Adipocyte (in vitro differentiated cells): ENCODE measurements around the gene PTPRN2.
"Not testable (repeated sequence)": the region's sequence is repeated elsewhere in the genome, so short reads cannot be mapped to it uniquely, and the experiment has no call there.

ENCODE experiments used
- DNase-seq: peaks from one replicate; pipeline ENCODE4 v3.0.0-alpha.2; 2015; ENCODE audit warnings: low read depth
- H3K27me3 ChIP-seq: replicated peaks from 2 replicates; pipeline ENCODE4 v1.7.0; 2013; ENCODE audit warnings: mild to moderate bottlenecking, low read length, moderate library complexity; ENCODE audit not compliant: control insufficient read depth, insufficient read depth
- H3K36me3 ChIP-seq: 2 replicates; pipeline ENCODE4 v1.7.0; 2013; ENCODE audit warnings: low read length, mild to moderate bottlenecking, moderate library complexity; ENCODE audit not compliant: control insufficient read depth, insufficient read depth, severe bottlenecking
- H3K4me1 ChIP-seq: 2 replicates; pipeline ENCODE4 v1.7.0; 2013; ENCODE audit warnings: mild to moderate bottlenecking, low read length, moderate library complexity; ENCODE audit not compliant: control insufficient read depth, insufficient read depth
- H3K4me3 ChIP-seq: 2 replicates; pipeline ENCODE4 v1.7.0; 2013; ENCODE audit warnings: mild to moderate bottlenecking, low read length, moderate library complexity
- H3K9ac ChIP-seq: 2 replicates; pipeline ENCODE4 v1.7.0; 2013; ENCODE audit warnings: mild to moderate bottlenecking, low read length, moderate library complexity
- H3K9me3 ChIP-seq: 2 replicates; pipeline ENCODE4 v1.7.0; 2013; ENCODE audit warnings: mild to moderate bottlenecking, low read length, moderate library complexity; ENCODE audit not compliant: control insufficient read depth

PTPRN2 gene

GRCh38 chr7:157918326-157919080 is 669.1 kb downstream of the PTPRN2 start:
- H3K9ac ChIP-seq, result no peak overlapping the region
- H3K4me3 ChIP-seq, result no peak overlapping the region
- no peak for DNase-seq
- H3K27me3 ChIP-seq, result no peaks in the 10 kb centered on the region
- no peaks in the 10 kb centered on the region for H3K4me1 ChIP-seq
- H3K36me3 ChIP-seq, result no peaks in the 10 kb centered on the region
- peaks cover 16% of the 10 kb centered on the region for H3K9me3 ChIP-seq

DNA sequence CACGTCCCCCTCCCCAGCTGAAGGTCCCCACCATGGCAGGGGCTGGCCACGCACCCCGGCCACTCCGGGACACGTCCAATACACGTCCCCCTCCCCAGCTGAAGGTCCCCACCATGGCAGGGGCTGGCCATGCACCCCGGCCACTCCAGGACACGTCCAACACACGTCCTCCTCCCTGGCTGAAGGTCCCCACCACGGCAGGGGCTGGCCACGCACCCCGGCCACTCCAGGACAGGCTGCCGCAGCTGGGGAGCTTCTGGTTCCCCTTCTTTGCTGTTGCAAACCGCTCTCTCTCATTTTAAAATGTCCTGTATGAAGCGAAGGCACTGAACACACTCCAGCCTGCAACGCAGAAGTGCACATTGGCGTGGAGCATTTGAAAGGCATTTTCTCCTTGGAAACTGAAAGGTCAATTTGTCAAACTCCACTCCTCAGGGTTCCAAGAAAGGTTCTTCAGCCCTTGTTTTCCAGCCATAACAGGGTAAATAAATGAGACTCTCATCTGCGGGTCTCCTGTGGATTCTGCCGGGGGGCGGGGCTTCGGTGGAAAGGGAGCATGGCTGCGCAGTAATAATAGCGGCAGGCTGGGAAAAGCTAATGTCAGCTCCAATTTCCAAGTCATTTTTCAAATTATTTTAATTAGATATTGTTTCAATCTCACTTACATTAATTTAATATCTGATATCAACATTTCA is 670.5 kb downstream of the PTPRN2 start:
- H3K4me1 ChIP-seq, result no peaks in the 10 kb centered on the region
- no peak for DNase-seq
- no peaks in the 10 kb centered on the region for H3K36me3 ChIP-seq
- peaks cover 21% of the 10 kb centered on the region for H3K9me3 ChIP-seq
- H3K9ac ChIP-seq, result no peak overlapping the region
- no peaks in the 10 kb centered on the region for H3K27me3 ChIP-seq
- no peak overlapping the region for H3K4me3 ChIP-seq

GRCh38 chr7:157910446-157910845 is 677.2 kb downstream of the PTPRN2 start:
- Histone ChIP-seq H3K4me1 (no peaks in the 10 kb centered on the region), H3K27me3 (no peaks in the 10 kb centered on the region), H3K9me3 (peaks cover 30% of the 10 kb centered on the region), H3K9ac (no peak overlapping the region), H3K4me3 (no peak overlapping the region), H3K36me3 (no peaks in the 10 kb centered on the region)
- no peak for DNase-seq

- H3K27me3 ChIP-seq, H3K9ac ChIP-seq, H3K36me3 ChIP-seq, H3K4me1 ChIP-seq, DNase-seq, H3K4me3 ChIP-seq: not testable (repeated sequence)
- peaks cover 29% of the 10 kb centered on the region for H3K9me3 ChIP-seq
These were observed 677.6 kb downstream of the PTPRN2 start for GRCh38 chr7:157910045-157910444.

DNA sequence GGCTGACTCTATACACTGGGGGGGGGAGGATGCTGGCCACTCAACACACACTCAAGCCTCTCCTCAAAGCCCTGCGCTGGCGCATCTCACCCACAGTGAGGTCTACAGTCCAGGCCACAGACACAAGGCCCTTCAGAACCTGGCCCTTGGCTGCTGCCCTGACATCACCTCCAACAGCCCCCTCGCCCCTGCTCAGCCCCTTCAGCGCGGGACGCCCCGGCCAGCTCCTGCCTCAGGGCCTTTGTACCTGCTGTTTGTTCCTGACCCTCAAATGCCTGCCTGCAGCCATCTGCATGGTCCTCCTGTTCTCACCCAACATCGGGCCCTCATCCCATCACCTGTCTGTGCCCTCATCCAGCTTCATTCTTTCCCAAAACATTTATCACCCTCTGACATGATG is 678.3 kb downstream of the PTPRN2 start:
- DNase-seq, result no peak
- Histone ChIP-seq H3K36me3 (no peaks in the 10 kb centered on the region), H3K4me3 (no peak overlapping the region), H3K9ac (no peak overlapping the region), H3K9me3 (peaks cover 22% of the 10 kb centered on the region), H3K27me3 (no peaks in the 10 kb centered on the region), H3K4me1 (no peaks in the 10 kb centered on the region)

DNA sequence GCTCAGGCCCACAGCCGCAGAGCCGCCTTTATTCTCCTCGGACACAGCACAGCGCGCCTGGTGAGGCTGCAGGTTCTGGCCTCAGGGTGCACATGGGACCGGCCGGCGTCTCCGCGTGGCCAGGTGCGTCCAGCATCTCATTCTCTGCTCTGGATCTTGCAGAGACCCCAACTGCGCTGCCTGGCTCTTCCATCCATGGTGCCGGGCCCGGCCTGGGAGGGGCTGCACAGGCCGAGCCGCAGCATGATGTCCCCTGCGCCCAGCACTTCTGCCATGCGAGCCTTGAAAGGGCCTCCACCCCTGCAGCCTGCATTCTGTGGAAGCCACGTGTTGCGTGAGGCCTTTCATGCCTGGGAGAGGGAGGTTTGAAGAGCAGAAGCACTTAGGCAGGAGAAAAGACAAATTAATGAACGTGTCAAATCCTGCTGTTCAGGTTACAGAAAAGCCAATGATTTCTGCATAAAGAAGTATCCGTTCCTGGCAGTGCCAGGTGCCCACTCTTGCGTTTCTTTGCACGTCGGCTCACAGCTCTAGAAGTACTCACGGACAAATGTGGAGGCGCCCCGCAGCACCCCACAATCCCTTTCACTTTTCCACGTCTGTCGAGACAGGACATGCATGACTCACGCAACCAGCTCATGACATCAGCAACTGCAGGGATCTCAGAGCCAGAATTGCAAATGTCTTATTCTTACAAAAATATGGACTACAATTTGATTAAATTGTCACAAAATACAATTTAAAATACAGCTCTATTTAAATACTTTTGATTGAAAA is 679.4 kb downstream of the PTPRN2 start:
- peaks cover 11% of the 10 kb centered on the region for H3K9me3 ChIP-seq

DNA sequence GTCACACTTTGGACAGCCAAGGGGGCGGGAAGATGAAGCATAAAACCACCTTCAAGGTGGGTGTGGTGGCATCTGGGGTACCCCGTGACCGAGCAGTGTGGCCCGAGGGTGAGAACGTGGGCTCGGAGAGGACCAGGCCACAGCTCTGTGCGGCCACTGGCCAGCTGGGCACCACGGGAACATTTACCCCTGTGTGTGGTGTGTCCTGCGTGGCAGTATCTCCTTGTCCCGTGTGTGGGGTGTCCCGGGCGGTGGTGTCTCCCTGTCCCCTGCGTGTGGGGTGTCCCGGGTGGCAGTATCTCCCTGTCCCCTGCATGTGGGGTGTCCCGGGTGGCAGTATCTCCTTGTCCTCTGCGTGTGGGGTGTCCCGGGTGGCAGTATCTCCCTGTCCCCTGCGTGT is 680.5 kb downstream of the PTPRN2 start:
- DNase-seq, result no peak
- Histone ChIP-seq H3K4me1 (no peaks in the 10 kb centered on the region), H3K9me3 (peaks cover 9% of the 10 kb centered on the region)

More for the DNA sequence above, 679.4 kb downstream of the PTPRN2 start:
- Histone ChIP-seq H3K9ac (no peak overlapping the region), H3K4me3 (no peak overlapping the region), H3K36me3 (no peaks in the 10 kb centered on the region), H3K4me1 (no peaks in the 10 kb centered on the region), H3K27me3 (no peaks in the 10 kb centered on the region)
- DNase-seq, result no peak

GRCh38 chr7:157906583-157906982 is 681.0 kb downstream of the PTPRN2 start:
- H3K27me3 ChIP-seq, result no peaks in the 10 kb centered on the region
- no peak for DNase-seq
- H3K9me3 ChIP-seq, result peaks cover 4% of the 10 kb centered on the region

More for the DNA sequence above, 680.5 kb downstream of the PTPRN2 start:
- Histone ChIP-seq H3K9ac (no peak overlapping the region), H3K27me3 (no peaks in the 10 kb centered on the region), H3K4me3 (no peak overlapping the region), H3K36me3 (no peaks in the 10 kb centered on the region)

GRCh38 chr7:157905651-157906461 is 681.8 kb downstream of the PTPRN2 start:
- Histone ChIP-seq H3K4me3 (no peak overlapping the region), H3K9me3 (no peaks in the 10 kb centered on the region)

More at GRCh38 chr7:157906583-157906982, 681.0 kb downstream of the PTPRN2 start:
- Histone ChIP-seq H3K9ac (no peak overlapping the region), H3K4me3 (no peak overlapping the region), H3K4me1 (no peaks in the 10 kb centered on the region), H3K36me3 (no peaks in the 10 kb centered on the region)

GRCh38 chr7:157904866-157905570 is 682.6 kb downstream of the PTPRN2 start:
- Histone ChIP-seq H3K27me3 (no peaks in the 10 kb centered on the region), H3K4me3 (no peak overlapping the region), H3K36me3 (no peaks in the 10 kb centered on the region), H3K4me1 (no peaks in the 10 kb centered on the region), H3K9ac (no peak overlapping the region), H3K9me3 (no peaks in the 10 kb centered on the region)
- no peak for DNase-seq

More at GRCh38 chr7:157905651-157906461, 681.8 kb downstream of the PTPRN2 start:
- Histone ChIP-seq H3K9ac (no peak overlapping the region), H3K27me3 (no peaks in the 10 kb centered on the region), H3K4me1 (no peaks in the 10 kb centered on the region), H3K36me3 (no peaks in the 10 kb centered on the region)
- DNase-seq, result no peak
